ENCODE measurements around the gene NPC1.

- TF ChIP-seq POLR2A (IDR thresholded peaks at IDR 0.05) (no peak), CTCF (IDR thresholded peaks at IDR 0.05) (no peak)
These were observed 47.4 kb downstream of the NPC1 start for GRCh38 chr18:23538870-23539269.

Measured in esophagus squamous epithelium (tissue), 4 donors.